ENCODE results near the gene EIF3I. TPM values are rescaled to one million over a fixed set of nuclear protein-coding genes. Genes with fewer than 3 reads are reported as not detected.

EIF3I gene
- total RNA-seq, 1 experiment from 2014 or later: 259 TPM

GRCh38 chr1:32197837-32198236 lies 24.4 kb upstream of the EIF3I start:
- ChIA-PET CTCF (interaction anchor here (0.6 to 3.3 kb wide), 3 partner anchors 8 to 56 kb away, joined by 3 to 11 read pairs (median 3); no protein-coding TSS in a partner anchor), POLR2A (interaction anchor here (0.6 to 2.9 kb wide), 6 partner anchors 8 to 368 kb away, joined by 3 to 13 read pairs (median 6); partner anchors contain the start of genes IQCC, KPNA6 and TXLNA)
- TF ChIP-seq, protein P1, sequence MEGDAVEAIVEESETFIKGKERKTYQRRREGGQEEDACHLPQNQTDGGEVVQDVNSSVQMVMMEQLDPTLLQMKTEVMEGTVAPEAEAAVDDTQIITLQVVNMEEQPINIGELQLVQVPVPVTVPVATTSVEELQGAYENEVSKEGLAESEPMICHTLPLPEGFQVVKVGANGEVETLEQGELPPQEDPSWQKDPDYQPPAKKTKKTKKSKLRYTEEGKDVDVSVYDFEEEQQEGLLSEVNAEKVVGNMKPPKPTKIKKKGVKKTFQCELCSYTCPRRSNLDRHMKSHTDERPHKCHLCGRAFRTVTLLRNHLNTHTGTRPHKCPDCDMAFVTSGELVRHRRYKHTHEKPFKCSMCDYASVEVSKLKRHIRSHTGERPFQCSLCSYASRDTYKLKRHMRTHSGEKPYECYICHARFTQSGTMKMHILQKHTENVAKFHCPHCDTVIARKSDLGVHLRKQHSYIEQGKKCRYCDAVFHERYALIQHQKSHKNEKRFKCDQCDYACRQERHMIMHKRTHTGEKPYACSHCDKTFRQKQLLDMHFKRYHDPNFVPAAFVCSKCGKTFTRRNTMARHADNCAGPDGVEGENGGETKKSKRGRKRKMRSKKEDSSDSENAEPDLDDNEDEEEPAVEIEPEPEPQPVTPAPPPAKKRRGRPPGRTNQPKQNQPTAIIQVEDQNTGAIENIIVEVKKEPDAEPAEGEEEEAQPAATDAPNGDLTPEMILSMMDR (IDR thresholded peaks at IDR 0.05; ENCODE audit: unreplicated experiment): no peak
- no peak for DNase-seq (ENCODE audit: unreplicated experiment)
- Mint-ChIP-seq H3K4me3 (ENCODE audit: unreplicated experiment) (no peak overlapping the region), H3K9me3 (ENCODE audit: unreplicated experiment) (no peaks in the 10 kb centered on the region), H3K27ac (ENCODE audit: low read depth, unreplicated experiment) (no peak overlapping the region), H3K27me3 (ENCODE audit: insufficient read depth, unreplicated experiment) (no peaks in the 10 kb centered on the region), H3K4me1 (ENCODE audit: insufficient read depth, unreplicated experiment) (peaks cover 12% of the 10 kb centered on the region), H3K36me3 (ENCODE audit: insufficient read depth, unreplicated experiment) (peaks cover 48% of the 10 kb centered on the region)
- BruUV-seq (replicated peaks): no TSS peak
- intact Hi-C loops (cut with micrococcal nuclease): no loop called here

- TF ChIP-seq, protein P1 (IDR thresholded peaks at IDR 0.05; ENCODE audit: unreplicated experiment): no peak
- BruUV-seq (replicated peaks): no TSS peak
- intact Hi-C loops (cut with micrococcal nuclease): no loop called here
- no peak overlapping the region for H3K27ac Mint-ChIP-seq (ENCODE audit: low read depth, unreplicated experiment)
- H3K36me3 Mint-ChIP-seq (ENCODE audit: insufficient read depth, unreplicated experiment): peaks cover 42% of the 10 kb centered on the region
- H3K9me3 Mint-ChIP-seq (ENCODE audit: unreplicated experiment): no peaks in the 10 kb centered on the region
- H3K27me3 Mint-ChIP-seq (ENCODE audit: insufficient read depth, unreplicated experiment): no peaks in the 10 kb centered on the region
- H3K4me1 Mint-ChIP-seq (ENCODE audit: insufficient read depth, unreplicated experiment): peaks cover 12% of the 10 kb centered on the region
- no peak for DNase-seq (ENCODE audit: unreplicated experiment)
- ChIA-PET POLR2A (interaction anchor here (0.6 to 2.9 kb wide), 5 partner anchors 8 to 91 kb away, joined by 3 to 13 read pairs (median 9); partner anchors contain the start of genes IQCC, KPNA6 and TXLNA), CTCF (interaction anchor here (0.6 to 3.3 kb wide), 3 partner anchors 8 to 56 kb away, joined by 3 to 11 read pairs (median 3); no protein-coding TSS in a partner anchor)
- no peak overlapping the region for H3K4me3 Mint-ChIP-seq (ENCODE audit: unreplicated experiment)
These were observed 23.8 kb upstream of the EIF3I start for GRCh38 chr1:32198237-32199042.

GRCh38 chr1:32199043-32199716 lies 23.0 kb upstream of the EIF3I start:
- peak overlapping the region; percentile 71 for H3K4me3 Mint-ChIP-seq (ENCODE audit: unreplicated experiment)
- no peaks in the 10 kb centered on the region for H3K9me3 Mint-ChIP-seq (ENCODE audit: unreplicated experiment)
- no peak overlapping the region for H3K27ac Mint-ChIP-seq (ENCODE audit: low read depth, unreplicated experiment)
- no TSS peak for BruUV-seq (replicated peaks)
- TF ChIP-seq, protein P1 (IDR thresholded peaks at IDR 0.05; ENCODE audit: unreplicated experiment): no peak
- no peaks in the 10 kb centered on the region for H3K27me3 Mint-ChIP-seq (ENCODE audit: insufficient read depth, unreplicated experiment)
- no peak for DNase-seq (ENCODE audit: unreplicated experiment)
- intact Hi-C loops (cut with micrococcal nuclease): no loop called here
- H3K4me1 Mint-ChIP-seq (ENCODE audit: insufficient read depth, unreplicated experiment): peaks cover 12% of the 10 kb centered on the region
- ChIA-PET CTCF (interaction anchor here (3.3 kb wide), 1 partner anchor 16 kb away, joined by 11 read pairs; no protein-coding TSS in a partner anchor), POLR2A (interaction anchor here (0.6 to 2.5 kb wide), 2 partner anchors 18 to 90 kb away, joined by 3 to 9 read pairs; no protein-coding TSS in a partner anchor)
- H3K36me3 Mint-ChIP-seq (ENCODE audit: insufficient read depth, unreplicated experiment): peaks cover 39% of the 10 kb centered on the region

DNA sequence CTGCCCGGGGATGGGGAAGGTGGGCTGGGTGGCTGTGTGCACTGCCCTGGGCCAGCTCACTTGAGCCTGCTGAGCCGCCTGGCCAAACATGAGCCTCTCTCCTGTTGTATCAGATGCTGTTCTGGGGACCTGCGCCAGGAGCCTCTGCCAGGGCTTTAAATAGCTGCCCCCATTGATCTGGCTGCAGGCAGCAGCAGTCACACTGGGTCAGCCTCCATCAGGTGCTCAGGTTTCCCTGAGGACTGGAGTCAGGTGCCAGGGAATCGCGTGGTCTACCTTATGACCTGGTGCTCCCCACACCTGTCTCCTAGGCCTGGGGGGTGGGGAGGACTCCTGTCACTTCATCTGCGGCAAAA lies 22.5 kb upstream of the EIF3I start:
- CTCF ChIA-PET: interaction anchor here (1.5 kb wide), 1 partner anchor 15 kb away, joined by 4 read pairs; no protein-coding TSS in a partner anchor
- Mint-ChIP-seq H3K27me3 (ENCODE audit: insufficient read depth, unreplicated experiment) (no peaks in the 10 kb centered on the region), H3K4me3 (ENCODE audit: unreplicated experiment) (peak overlapping the region; percentile 71), H3K9me3 (ENCODE audit: unreplicated experiment) (no peaks in the 10 kb centered on the region), H3K4me1 (ENCODE audit: insufficient read depth, unreplicated experiment) (peaks cover 12% of the 10 kb centered on the region), H3K27ac (ENCODE audit: low read depth, unreplicated experiment) (peak overlapping the region; percentile 27), H3K36me3 (ENCODE audit: insufficient read depth, unreplicated experiment) (peaks cover 36% of the 10 kb centered on the region)
- no TSS peak for BruUV-seq (replicated peaks)
- DNase-seq (ENCODE audit: unreplicated experiment): no peak
- POLR2A ChIA-PET: interaction anchor here (2.5 kb wide), 1 partner anchor 18 kb away, joined by 9 read pairs; no protein-coding TSS in a partner anchor
- TF ChIP-seq, protein P1 (IDR thresholded peaks at IDR 0.05; ENCODE audit: unreplicated experiment): no peak
- intact Hi-C loops (cut with micrococcal nuclease): no loop called here

Data from MCF 10A (cell line).